GM10266 (cell line): ENCODE results near the gene LRRC31.

Experiments used
- DNase-seq: peaks from one replicate; pipeline ENCODE4 v3.0.0; 2012; ENCODE audit errors: extremely low spot score
- TF ChIP-seq, protein P1 (sequence below): IDR thresholded peaks from 2 replicates; pipeline ENCODE4 v1.5.1; 2012; ENCODE audit warnings: mild to moderate bottlenecking, low read depth; ENCODE audit not compliant: control insufficient read depth, insufficient read depth; ENCODE audit errors: missing control alignments

Gene LRRC31

DNA sequence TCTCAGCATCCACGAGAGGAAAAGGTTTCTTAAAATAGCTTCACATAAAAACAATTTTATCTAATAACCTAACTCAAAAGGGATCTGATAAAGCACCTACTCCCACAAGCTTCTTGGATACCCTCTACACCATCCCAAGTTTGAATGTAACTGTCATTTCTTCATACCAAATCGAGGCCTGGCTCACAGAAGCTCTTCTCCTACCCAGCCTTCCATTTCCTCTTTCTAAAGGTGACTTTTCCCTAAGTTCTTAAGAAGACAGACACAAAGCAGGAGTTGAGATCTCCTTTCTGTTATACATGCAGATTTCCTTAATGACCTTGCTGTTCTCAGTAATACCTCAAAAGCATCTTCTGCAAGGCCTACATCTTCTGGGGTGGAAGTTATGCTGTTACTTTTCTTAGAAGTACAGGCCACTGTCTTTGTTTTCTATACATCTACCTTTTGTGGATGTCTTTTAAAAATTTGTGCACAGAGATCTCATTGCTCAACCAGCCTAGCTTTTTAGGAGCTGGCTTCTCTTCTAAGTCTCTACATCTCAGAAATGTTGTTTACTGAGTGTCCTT, 60.4 kb downstream of the LRRC31 start:
- DNase-seq = no peak
- TF ChIP-seq, protein P1, sequence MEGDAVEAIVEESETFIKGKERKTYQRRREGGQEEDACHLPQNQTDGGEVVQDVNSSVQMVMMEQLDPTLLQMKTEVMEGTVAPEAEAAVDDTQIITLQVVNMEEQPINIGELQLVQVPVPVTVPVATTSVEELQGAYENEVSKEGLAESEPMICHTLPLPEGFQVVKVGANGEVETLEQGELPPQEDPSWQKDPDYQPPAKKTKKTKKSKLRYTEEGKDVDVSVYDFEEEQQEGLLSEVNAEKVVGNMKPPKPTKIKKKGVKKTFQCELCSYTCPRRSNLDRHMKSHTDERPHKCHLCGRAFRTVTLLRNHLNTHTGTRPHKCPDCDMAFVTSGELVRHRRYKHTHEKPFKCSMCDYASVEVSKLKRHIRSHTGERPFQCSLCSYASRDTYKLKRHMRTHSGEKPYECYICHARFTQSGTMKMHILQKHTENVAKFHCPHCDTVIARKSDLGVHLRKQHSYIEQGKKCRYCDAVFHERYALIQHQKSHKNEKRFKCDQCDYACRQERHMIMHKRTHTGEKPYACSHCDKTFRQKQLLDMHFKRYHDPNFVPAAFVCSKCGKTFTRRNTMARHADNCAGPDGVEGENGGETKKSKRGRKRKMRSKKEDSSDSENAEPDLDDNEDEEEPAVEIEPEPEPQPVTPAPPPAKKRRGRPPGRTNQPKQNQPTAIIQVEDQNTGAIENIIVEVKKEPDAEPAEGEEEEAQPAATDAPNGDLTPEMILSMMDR = no peak

- no peak for DNase-seq
- TF ChIP-seq, protein P1 = no peak
Observed at GRCh38 chr3:169804681-169805080, 65.1 kb downstream of the LRRC31 start.

GRCh38 chr3:169792359-169792758, 77.4 kb downstream of the LRRC31 start:
- no peak for DNase-seq
- TF ChIP-seq, protein P1 = no peak

GRCh38 chr3:169790687-169791429, 78.9 kb downstream of the LRRC31 start:
- no peak for DNase-seq
- TF ChIP-seq, protein P1 = no peak

DNA sequence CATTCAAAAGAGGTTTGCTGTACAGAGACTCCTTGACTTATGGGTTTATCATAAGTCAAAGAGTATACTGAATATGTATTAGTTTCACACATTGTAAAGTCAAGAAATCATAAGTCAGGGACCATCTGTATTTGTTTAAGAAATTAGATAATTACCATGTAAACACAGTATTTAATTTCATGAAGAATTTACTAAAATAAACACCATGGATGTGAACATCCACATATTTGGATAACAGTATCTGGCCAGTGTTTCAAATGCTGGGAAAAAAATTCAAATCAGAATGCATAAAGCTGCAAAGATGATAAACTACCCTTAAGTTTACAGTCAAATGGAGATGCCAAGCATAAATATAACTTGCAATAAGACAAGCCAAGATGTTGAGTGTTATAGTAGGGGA, 79.5 kb downstream of the LRRC31 start:
- TF ChIP-seq, protein P1 = no peak
- no peak for DNase-seq
